Measurements from ENCODE around the gene ACAP3. TPM values are rescaled to one million over a fixed set of nuclear protein-coding genes. Genes with fewer than 3 reads are reported as not detected.

The ACAP3 gene
- total and polyA plus RNA-seq, 10 of the 15 experiments (the other 5 are each of a cell fraction or from before 2014, with no cell fraction given): 0.05 to 34.2 (median 7.1) TPM

DNA sequence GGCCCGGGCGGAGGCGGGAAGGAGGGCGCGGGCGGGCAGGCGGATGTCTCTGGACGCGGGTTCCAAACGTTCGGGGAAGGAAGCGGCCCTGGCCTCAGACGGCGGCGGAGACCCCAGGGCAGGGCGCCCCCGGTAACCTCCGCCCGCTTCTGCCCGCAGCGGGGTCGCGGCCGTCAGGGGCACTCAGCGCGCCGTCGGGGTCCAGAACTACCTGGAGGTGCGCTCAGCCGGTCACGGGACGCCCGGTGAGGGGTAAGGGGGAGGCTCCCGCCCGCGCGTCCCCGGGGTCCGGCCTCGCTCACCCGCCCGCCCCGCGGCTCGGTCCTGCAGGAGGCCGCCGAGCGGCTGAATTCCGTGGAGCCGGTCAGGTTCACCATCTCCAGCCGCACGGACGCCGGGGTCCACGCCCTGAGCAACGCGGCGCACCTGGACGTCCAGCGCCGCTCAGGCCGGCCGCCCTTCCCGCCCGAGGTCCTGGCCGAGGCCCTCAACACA is 1.1 kb upstream of the ACAP3 start:
- CTCF ChIA-PET: interaction anchor here (1.4 kb wide), 1 partner anchor 63 kb away, joined by 5 read pairs; no protein-coding TSS in a partner anchor
- Histone ChIP-seq H2AFZ (ENCODE audit: control insufficient read depth, low read depth, low read length) (peak overlapping the region; percentile 79), H3K27ac (ENCODE audit: control insufficient read depth, insufficient read depth) (peak overlapping the region; percentile 58), H3K27me3 (replicated peaks in 1 of 2; ENCODE audit: control insufficient read depth in 2 of 2, insufficient read depth in 2 of 2, low read length in 1 of 2) (no peaks in the 10 kb centered on the region), H3K4me1 (ENCODE audit: control insufficient read depth, insufficient read depth, low read length) (peaks cover 27% of the 10 kb centered on the region), H3K9ac (ENCODE audit: control insufficient read depth, insufficient read depth, low read length) (peak overlapping the region; percentile 77), H3K4me2 (ENCODE audit: control insufficient read depth, insufficient read depth) (peak overlapping the region; percentile 86), H3K79me2 (ENCODE audit: control insufficient read depth, insufficient read depth, low read length) (peaks cover 26% of the 10 kb centered on the region), H3K9me3 (replicated peaks; ENCODE audit: control insufficient read depth, insufficient read depth, low read length) (no peaks in the 10 kb centered on the region), H4K20me1 (ENCODE audit: control insufficient read depth, insufficient read depth) (no peaks in the 10 kb centered on the region), H3K4me3 (peak overlapping the region; percentile 83), H3K36me3 (ENCODE audit: control insufficient read depth in 2 of 2, insufficient read depth in 2 of 2, low read length in 1 of 2) (peaks cover 3 to 21% of the 10 kb centered on the region in 2 experiments; a peak in 3 of 4 replicates)
- peak; percentile 1; the same call in 2 of the 3 replicates for ATAC-seq
- FAIRE-seq: no peak
- in situ Hi-C loops (cut with MboI): no loop called here
- TSS peak; percentile 70 for BruUV-seq (replicated peaks)
- TF ChIP-seq, protein P1, sequence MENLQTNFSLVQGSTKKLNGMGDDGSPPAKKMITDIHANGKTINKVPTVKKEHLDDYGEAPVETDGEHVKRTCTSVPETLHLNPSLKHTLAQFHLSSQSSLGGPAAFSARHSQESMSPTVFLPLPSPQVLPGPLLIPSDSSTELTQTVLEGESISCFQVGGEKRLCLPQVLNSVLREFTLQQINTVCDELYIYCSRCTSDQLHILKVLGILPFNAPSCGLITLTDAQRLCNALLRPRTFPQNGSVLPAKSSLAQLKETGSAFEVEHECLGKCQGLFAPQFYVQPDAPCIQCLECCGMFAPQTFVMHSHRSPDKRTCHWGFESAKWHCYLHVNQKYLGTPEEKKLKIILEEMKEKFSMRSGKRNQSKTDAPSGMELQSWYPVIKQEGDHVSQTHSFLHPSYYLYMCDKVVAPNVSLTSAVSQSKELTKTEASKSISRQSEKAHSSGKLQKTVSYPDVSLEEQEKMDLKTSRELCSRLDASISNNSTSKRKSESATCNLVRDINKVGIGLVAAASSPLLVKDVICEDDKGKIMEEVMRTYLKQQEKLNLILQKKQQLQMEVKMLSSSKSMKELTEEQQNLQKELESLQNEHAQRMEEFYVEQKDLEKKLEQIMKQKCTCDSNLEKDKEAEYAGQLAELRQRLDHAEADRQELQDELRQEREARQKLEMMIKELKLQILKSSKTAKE (IDR thresholded peaks at IDR 0.05; ENCODE audit: low read depth, poor library complexity, severe bottlenecking): no peak
- TF ChIP-seq GATAD2B (conservative IDR thresholded peaks at IDR 0.05; ENCODE audit: low read depth): peak; percentile 20
- TF ChIP-seq RB1 (IDR thresholded peaks at IDR 0.05; ENCODE audit: borderline replicate concordance): peak; percentile 33; the same call in 1 of the 2 replicates
- TF ChIP-seq MYB (IDR thresholded peaks at IDR 0.05; ENCODE audit: borderline replicate concordance, low read depth, low read length): no peak
- peak in 1 of 2 experiments; percentile 82; a peak in 2 of 4 replicates for TF ChIP-seq BHLHE40 (IDR thresholded peaks at IDR 0.05; ENCODE audit: borderline replicate concordance in 1 of 2, low read depth in 2 of 2, low read length in 1 of 2)
- 0 out of 2 replicates have a peak, but pooled peaks have one; percentile 25 for TF ChIP-seq LARP7 (IDR thresholded peaks at IDR 0.05)
- TF ChIP-seq NKRF (conservative IDR thresholded peaks at IDR 0.05): peak; percentile 78; the same call in 1 of the 2 replicates
- TF ChIP-seq CHD2 (IDR thresholded peaks at IDR 0.05; ENCODE audit: borderline replicate concordance, low read depth, low read length): no peak
- no peak for TF ChIP-seq ZNF384 (IDR thresholded peaks at IDR 0.05; ENCODE audit: borderline replicate concordance, low read depth, low read length)
- TF ChIP-seq NR2F1 (conservative IDR thresholded peaks at IDR 0.05): peak; percentile 17; the same call in 1 of the 2 replicates
- no peak for TF ChIP-seq ZNF24 (IDR thresholded peaks at IDR 0.05)
- no peak for TF ChIP-seq HCFC1 (IDR thresholded peaks at IDR 0.05; ENCODE audit: low read length)
- TF ChIP-seq, protein P2, sequence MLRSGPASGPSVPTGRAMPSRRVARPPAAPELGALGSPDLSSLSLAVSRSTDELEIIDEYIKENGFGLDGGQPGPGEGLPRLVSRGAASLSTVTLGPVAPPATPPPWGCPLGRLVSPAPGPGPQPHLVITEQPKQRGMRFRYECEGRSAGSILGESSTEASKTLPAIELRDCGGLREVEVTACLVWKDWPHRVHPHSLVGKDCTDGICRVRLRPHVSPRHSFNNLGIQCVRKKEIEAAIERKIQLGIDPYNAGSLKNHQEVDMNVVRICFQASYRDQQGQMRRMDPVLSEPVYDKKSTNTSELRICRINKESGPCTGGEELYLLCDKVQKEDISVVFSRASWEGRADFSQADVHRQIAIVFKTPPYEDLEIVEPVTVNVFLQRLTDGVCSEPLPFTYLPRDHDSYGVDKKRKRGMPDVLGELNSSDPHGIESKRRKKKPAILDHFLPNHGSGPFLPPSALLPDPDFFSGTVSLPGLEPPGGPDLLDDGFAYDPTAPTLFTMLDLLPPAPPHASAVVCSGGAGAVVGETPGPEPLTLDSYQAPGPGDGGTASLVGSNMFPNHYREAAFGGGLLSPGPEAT (IDR thresholded peaks at IDR 0.05; ENCODE audit: low read depth): no peak
- peak; percentile 52 for TF ChIP-seq IKZF1 (conservative IDR thresholded peaks at IDR 0.05)
- no peak for TF ChIP-seq ZNF622 (IDR thresholded peaks at IDR 0.05)
- DNase-seq (ENCODE audit: low read depth, low spot score): no peak
- RAD21 ChIA-PET (ENCODE audit: unreplicated experiment): no interaction called here
- SMC1A ChIA-PET (ENCODE audit: uncharacterized antibody, unreplicated experiment): no interaction called here
- 2% methylated on average over 43 of the region's 66 CpGs for WGBS (ENCODE audit: insufficient coverage, insufficient replicate concordance, low lambda C conversion rate, missing lambda C conversion rate)
- intact Hi-C loops (cut with micrococcal nuclease; ENCODE audit: unreplicated experiment): loop anchor here (2.0 to 5.0 kb wide), 2 partner anchors 66 to 192 kb away; partner anchors contain the start of genes AURKAIP1 and C1orf159
- POLR2A ChIA-PET: no interaction called here
